Hypothalamus (tissue), 51 donors: ENCODE data around the gene NCAPD2.
"Not testable (repeated sequence)": the region's sequence is repeated elsewhere in the genome, so short reads cannot be mapped to it uniquely, and the experiment has no call there.

ENCODE experiments used
- DNase-seq, 51 donors: peaks; one replicate each; lab custom pipeline; 2025; lab: John Stamatoyannopoulos, UW

The NCAPD2 gene

GRCh38 chr12:6462234-6462995 is 31.5 kb upstream of the NCAPD2 start:
- no peak for DNase-seq

GRCh38 chr12:6463216-6463615 is 30.7 kb upstream of the NCAPD2 start:
- no peak for DNase-seq

- no peak for DNase-seq
Measured at GRCh38 chr12:6463858-6464257, 30.0 kb upstream of the NCAPD2 start.

- DNase-seq = no peak
Measured at GRCh38 chr12:6464531-6464930, 29.4 kb upstream of the NCAPD2 start.

- DNase-seq = peak in 16 of 51 donors; percentile 6 to 61 (median 32)
Measured at GRCh38 chr12:6465467-6466183, 28.3 kb upstream of the NCAPD2 start.

- no peak for DNase-seq
Measured at GRCh38 chr12:6466184-6466573, 27.7 kb upstream of the NCAPD2 start.

- DNase-seq = not testable (repeated sequence)
Measured at GRCh38 chr12:6466751-6467150, 27.2 kb upstream of the NCAPD2 start.

- not testable (repeated sequence) for DNase-seq
Measured at GRCh38 chr12:6467571-6468282, 26.2 kb upstream of the NCAPD2 start.

- no peak for DNase-seq
Measured at GRCh38 chr12:6468283-6468575, 25.7 kb upstream of the NCAPD2 start.

GRCh38 chr12:6469092-6469491 is 24.8 kb upstream of the NCAPD2 start:
- DNase-seq = no peak

GRCh38 chr12:6469609-6470374 is 24.1 kb upstream of the NCAPD2 start:
- peak in 2 of 51 donors; percentile 43 to 50 for DNase-seq

- peak; percentile 86 to 100 (median 99) for DNase-seq
Measured at GRCh38 chr12:6470375-6471163, 23.3 kb upstream of the NCAPD2 start, which contains the start of gene VAMP1. Gene VAMP1 (minus strand): TSS chr12:6470677. CDS start chr12:6470531, 146 bp downstream.

- DNase-seq = no peak
Measured at GRCh38 chr12:6471989-6472360, 21.9 kb upstream of the NCAPD2 start.

- no peak for DNase-seq
Measured at GRCh38 chr12:6472491-6472890, 21.4 kb upstream of the NCAPD2 start.

GRCh38 chr12:6475233-6475975 is 18.5 kb upstream of the NCAPD2 start:
- DNase-seq = not testable (repeated sequence)

- no peak for DNase-seq
Measured at GRCh38 chr12:6476489-6476888, 17.4 kb upstream of the NCAPD2 start.

GRCh38 chr12:6477601-6478377 is 16.1 kb upstream of the NCAPD2 start:
- DNase-seq = not testable (repeated sequence)

GRCh38 chr12:6478416-6478815 is 15.5 kb upstream of the NCAPD2 start:
- DNase-seq = no peak
